Motor neuron (in vitro differentiated cells): ENCODE measurements around the gene CCDC121. TPM values are rescaled to one million over a fixed set of nuclear protein-coding genes. Genes with fewer than 3 reads are reported as not detected.
"Not testable (repeated sequence)": the region's sequence is repeated elsewhere in the genome, so short reads cannot be mapped to it uniquely, and the experiment has no call there.

Experiments
- ATAC-seq, 8 experiments: fragments of 200-7000 bp; cut with Tn5 transposase; replicated peaks in 6 of 8; 2 replicates each; pipeline ENCODE4 v1.8.0; 2021; ENCODE audit warnings: mild to moderate bottlenecking in 8 of 8, moderate library complexity in 8 of 8
- H3K27ac ChIP-seq, 2 donors: fragments of 250-450 bp; sonication (Bioruptor Pico); 2 replicates each; pipeline ENCODE4 v1.9.0; 2021; ENCODE audit warnings: antibody characterized with exemption in 2 of 2, mild to moderate bottlenecking in 2 of 2, moderate library complexity in 1 of 2
- H3K4me1 ChIP-seq, 2 donors: fragments of 250-450 bp; sonication (Bioruptor Pico); replicated peaks in 1 of 2; 2 replicates each; pipeline ENCODE4 v1.6.1; 2021; ENCODE audit warnings: antibody characterized with exemption in 2 of 2, mild to moderate bottlenecking in 2 of 2, moderate library complexity in 1 of 2
- H3K4me3 ChIP-seq, 5 donors: fragments of 250-450 bp; sonication (Bioruptor Pico); 2 replicates each; pipeline ENCODE4 v1.9.0; 2021; ENCODE audit warnings: antibody characterized with exemption in 5 of 5, mild to moderate bottlenecking in 5 of 5, moderate library complexity in 4 of 5
- WGBS, 10 experiments: fragments of 450-650 bp; shearing (Covaris generic); methylation state at CpG; one replicate each; pipeline ENCODE4 v1.0.0; 2022; 5-methylcytosine and 5-hydroxymethylcytosine counted together
- in situ Hi-C, 9 experiments: fragments of 400-800 bp; cut with MboI; loops; one replicate each; pipeline ENCODE4 v1.15.0; 2021; ENCODE audit warnings: low sequenced_read_pairs in 9 of 9, low pct_unique_long_range_greater_than_20kb in 2 of 9; ENCODE audit not compliant: unreplicated experiment in 9 of 9
- total RNA-seq, 8 experiments: library from RNA; unstranded; fragments of 300-600 nt; gene quantifications; 2 replicates each; pipeline versions ENCODE4 v1.2.3 to v1.2.4, GENCODE V29; 2022

The CCDC121 gene
- total RNA-seq, 8 experiments from 2014 or later: 2.4 to 18.5 (median 6.5) TPM

DNA sequence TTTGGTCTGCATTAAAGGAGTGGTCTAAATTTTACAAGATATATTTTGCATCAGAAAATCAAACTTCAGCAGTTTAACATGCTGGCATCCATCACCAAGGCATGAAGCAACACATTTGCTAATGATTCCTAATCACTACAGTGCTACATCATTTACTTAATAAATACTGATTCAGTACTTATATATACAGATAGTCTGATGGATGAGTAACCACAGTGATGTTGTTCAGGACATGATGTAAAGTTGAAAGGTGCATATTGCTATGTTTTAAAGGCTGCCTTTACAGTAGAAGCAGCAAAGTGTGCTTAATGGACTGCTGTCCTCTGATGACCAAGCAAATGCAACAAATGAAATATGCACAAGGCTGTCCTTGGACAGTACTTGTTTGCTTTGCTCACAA, 23.5 kb upstream of the CCDC121 start:
- Histone ChIP-seq H3K4me1 (no peaks in the 10 kb centered on the region), H3K27ac (no peak overlapping the region), H3K4me3 (no peak overlapping the region)
- in situ Hi-C loops: no loop called here
- ATAC-seq: no peak

DNA sequence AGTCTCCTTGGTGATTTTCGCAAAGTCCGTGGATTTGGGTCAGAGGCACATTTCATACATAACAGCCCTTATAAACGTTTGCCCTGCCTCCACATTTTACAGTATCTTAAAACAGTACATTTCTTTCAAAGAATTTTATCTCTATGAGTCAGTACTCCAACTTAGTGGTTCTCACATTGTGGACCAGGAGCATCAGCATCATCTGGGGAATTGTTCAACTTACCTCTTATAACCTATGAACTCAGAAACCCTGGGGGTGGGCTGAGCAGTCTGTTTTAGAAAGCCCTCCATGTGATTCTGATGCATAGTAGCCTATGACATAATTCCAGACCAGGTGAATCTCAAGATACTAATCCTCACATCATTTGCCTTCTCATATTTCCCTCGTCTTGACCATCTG, 22.2 kb upstream of the CCDC121 start:
- in situ Hi-C loops: no loop called here
- Histone ChIP-seq H3K4me1 (no peaks in the 10 kb centered on the region), H3K27ac (no peak overlapping the region), H3K4me3 (no peak overlapping the region)
- ATAC-seq: no peak
- 23 to 100% (median 74%) methylated on average over 1 to 4 of the region's 4 CpGs for WGBS, 10 experiments

DNA sequence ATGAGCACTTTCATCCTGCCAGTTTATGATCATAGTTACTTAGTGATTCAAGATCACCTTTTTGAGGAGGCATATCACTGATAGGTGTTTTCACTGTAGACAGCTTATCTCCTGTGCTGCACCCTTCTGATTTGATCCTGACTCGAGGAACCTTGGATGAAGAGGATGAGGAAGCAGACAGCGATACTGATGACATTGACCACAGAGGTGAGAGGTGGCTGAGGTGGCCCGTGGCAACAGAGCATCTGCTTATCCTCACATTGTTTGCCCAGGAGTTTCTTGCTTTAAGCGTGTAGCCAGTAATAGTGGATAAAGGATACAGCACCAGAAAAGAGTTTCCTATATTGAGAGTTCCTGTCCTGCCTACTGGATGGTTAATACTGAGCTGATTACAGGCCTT, 18.9 kb upstream of the CCDC121 start:
- H3K27ac ChIP-seq: no peak overlapping the region
- in situ Hi-C loops: no loop called here
- H3K4me3 ChIP-seq: no peak overlapping the region
- 60 to 100% (median 90%) methylated on average over 1 to 4 of the region's 4 CpGs; no CpG with 5 or more reads in 2 of the 10 experiments for WGBS, 10 experiments
- no peak for ATAC-seq
- H3K4me1 ChIP-seq: no peaks in the 10 kb centered on the region

DNA sequence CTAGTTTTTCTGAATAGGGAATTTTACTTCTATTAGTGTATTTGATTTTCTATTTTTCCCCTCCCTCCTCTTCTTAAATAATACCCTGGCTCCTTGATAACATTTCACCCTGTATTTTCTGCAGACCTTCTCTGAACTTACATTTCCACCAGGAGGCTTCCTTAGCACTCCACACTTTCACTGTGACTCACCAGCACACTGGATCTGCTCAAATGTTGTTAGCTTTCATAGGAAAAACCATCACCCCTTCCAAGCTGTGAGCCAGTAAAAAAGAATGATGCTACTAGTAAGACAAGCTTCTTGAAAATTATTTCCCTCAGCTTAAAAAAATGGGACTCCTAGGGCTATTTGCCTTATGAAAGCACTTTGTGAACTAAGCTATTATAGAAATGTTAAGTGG, 18.5 kb upstream of the CCDC121 start:
- Histone ChIP-seq H3K4me1 (no peaks in the 10 kb centered on the region), H3K4me3 (no peak overlapping the region), H3K27ac (no peak overlapping the region)
- in situ Hi-C loops: no loop called here
- no peak for ATAC-seq

DNA sequence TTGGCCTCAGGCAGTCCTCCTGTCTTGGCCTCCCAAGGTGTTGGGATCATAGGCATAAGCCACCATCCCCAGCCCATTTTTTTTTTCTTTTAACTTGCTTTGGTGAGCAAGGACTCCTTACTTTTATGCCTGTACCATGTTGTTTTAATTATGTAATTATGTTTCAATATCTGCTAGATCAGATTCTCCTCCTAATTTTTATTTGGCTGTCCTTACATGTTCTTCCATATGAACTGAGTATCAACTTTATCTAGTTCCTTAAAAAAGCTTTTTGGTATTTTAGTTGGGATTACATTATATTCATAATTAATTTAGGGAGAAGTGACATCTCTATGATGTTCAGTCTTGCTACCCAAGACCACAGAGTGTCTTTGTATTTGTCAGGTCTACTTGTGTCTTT, 16.4 kb upstream of the CCDC121 start:
- ATAC-seq: no peak
- Histone ChIP-seq H3K4me3 (no peak overlapping the region), H3K4me1 (no peaks in the 10 kb centered on the region), H3K27ac (no peak overlapping the region)
- in situ Hi-C loops: no loop called here

DNA sequence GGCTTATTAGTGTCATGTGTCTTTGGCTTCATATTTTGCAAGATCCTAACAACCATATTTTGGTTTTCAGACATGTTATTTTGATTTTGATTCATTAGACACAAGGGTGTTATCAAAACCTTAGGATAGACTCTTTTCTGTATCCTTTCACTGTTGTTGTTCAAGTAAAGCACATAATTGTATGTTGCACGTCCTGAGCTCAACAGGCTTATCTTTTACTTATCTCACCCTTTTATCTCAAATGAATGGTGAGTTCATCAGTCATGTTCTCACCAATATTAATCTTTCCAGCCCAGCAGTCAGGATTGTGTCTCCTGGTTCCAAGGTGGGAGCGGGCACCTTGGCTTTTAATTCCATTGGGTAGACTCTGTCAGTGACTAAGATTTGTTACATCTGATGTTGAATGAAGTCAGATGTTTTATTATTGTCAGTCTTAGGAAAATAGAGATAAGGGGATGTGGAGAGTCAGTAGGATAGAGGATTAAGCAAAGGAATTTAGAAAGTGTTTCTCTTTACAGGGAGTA, 12.0 kb upstream of the CCDC121 start:
- in situ Hi-C loops: no loop called here
- no peak for ATAC-seq
- no peak overlapping the region for H3K4me3 ChIP-seq
- no peaks in the 10 kb centered on the region for H3K4me1 ChIP-seq
- no peak overlapping the region for H3K27ac ChIP-seq
- WGBS, 10 experiments: 57 to 100% (median 100%) methylated on average over 1 to 2 of the region's 2 CpGs; no CpG with 5 or more reads in 1 of the 10 experiments

DNA sequence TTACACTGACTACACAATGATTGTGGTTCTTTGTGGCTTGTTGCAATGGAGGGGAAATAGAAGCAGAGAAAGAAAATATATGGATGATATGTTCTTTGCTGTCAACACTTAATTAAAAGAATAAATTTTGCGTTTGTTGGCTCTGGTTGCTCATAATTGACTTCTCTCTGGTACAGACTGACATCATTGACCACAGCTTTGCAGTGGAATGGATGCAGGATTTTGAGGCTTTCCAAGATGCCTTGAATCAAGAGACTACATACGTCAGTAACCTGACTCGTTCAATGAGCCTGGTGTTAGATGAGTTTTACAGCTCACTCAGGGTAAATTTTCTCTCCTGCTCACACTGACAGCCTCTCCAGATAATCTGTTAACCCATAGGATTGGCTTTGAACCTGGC, 9.9 kb upstream of the CCDC121 start:
- ATAC-seq: no peak
- no peak overlapping the region for H3K27ac ChIP-seq
- WGBS, 10 experiments: 0 to 100% (median 63%) methylated on average over 1 to 3 of the region's 3 CpGs; no CpG with 5 or more reads in 2 of the 10 experiments
- in situ Hi-C loops: no loop called here
- H3K4me1 ChIP-seq: no peaks in the 10 kb centered on the region
- H3K4me3 ChIP-seq: no peak overlapping the region

DNA sequence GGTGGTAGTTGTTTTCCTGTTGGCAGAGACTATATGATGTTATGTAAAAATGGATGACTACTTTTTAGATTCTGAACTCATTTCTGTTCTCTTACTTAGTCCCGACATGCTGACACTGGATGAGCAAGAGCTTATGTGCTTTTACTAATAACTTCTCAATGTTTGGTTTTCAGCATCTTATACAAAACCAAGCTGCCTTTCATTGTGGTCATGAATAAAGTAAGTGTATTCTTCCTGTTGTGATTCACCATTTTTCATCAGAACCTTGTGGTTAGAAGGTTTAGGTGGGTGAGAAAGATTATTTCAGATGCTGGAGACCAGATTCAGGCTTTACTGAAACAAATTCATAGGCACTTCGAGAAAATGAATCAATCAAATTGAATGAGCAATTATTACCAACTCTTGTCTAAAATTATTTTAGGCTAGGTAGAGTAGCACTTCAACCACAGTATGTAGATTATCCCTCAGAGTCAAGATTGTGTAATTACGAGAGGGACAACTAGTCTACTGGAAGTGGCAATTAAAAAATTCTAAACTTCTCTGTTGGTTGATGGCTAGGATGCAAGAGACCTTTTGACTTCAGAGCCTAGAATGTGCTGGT, 9.3 kb upstream of the CCDC121 start:
- WGBS, 10 experiments: 6 to 100% (median 89%) methylated on average over 1 to 3 of the region's 3 CpGs
- in situ Hi-C loops: no loop called here
- ATAC-seq: no peak

DNA sequence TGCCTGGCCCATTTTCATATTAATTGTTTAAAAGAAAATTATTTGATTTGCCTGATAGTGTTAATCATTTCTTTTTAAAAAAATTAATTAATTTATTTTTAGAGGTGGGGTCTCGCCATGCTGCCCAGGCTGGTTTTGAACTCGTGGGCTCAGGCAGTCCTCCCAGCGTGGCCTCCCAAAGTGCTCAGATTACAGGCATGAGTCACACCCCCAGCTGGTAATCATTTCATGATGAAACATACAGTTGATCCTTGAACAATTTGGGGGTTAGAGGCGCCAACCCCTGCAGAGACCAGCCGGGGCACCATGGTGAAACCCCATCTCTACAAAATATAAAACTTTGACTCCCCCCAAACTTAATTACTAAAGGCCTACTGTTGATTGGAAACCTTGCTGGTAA, 8.0 kb upstream of the CCDC121 start:
- no peak overlapping the region for H3K4me3 ChIP-seq
- ATAC-seq: no peak
- H3K27ac ChIP-seq: no peak overlapping the region
- in situ Hi-C loops: no loop called here
- no peaks in the 10 kb centered on the region for H3K4me1 ChIP-seq
- 89 to 100% (median 93%) methylated on average over 2 to 5 of the region's 5 CpGs; no CpG with 5 or more reads in 4 of the 10 experiments for WGBS, 10 experiments

More for the DNA sequence above, 9.3 kb upstream of the CCDC121 start:
- Histone ChIP-seq H3K4me1 (no peaks in the 10 kb centered on the region), H3K4me3 (no peak overlapping the region), H3K27ac (no peak overlapping the region)

DNA sequence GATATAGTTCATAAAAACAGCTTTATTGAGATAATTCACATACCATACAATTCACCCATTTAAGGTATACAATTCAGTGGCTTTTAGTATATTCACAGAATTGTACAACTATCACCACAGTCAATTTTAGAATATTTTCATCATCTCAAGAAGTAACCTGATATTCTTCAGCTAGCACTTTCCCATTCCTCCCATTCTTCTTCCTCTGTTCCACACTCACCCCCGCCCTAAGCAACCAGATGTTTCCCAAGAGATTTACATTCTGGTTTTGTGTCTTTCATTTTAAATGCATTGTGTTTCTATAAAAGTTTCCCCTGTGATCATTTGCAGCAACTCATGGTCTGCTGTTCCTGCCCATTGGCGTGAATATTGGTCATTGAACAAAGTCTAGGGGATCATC, 5.5 kb upstream of the CCDC121 start:
- in situ Hi-C loops: no loop called here
- peaks cover 4 to 5% of the 10 kb centered on the region in 2 donors for H3K4me1 ChIP-seq
- peak in 2 of 8 experiments; percentile 71 to 76 for ATAC-seq
- WGBS, 10 experiments: 50 to 100% (median 100%) methylated on average over 1 to 2 of the region's 2 CpGs
- no peak overlapping the region for H3K4me3 ChIP-seq
- H3K27ac ChIP-seq: no peak overlapping the region

DNA sequence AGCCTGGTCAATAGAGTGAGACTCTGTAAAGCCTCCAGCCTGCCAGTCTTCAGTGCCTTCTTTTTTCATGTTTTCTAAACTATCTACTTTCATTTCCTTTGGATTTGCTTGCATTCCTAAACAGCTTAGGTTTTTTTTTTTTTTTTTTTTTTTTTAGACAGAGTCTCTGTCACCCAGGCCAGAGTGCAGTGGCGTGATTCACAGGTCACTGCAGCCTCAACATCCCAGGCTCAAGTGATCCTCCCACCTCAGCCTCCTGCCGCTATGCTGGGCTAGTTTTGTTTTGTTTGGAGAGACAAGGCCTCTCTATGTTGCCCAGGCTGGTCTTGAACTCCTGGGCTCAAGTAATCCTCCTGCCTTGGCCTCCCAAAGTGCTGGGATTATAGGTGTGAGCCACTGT, 1.4 kb upstream of the CCDC121 start:
- ATAC-seq, in situ Hi-C loops, H3K4me3 ChIP-seq, H3K27ac ChIP-seq: not testable (repeated sequence)
- WGBS, 10 experiments: 91 to 100% (median 100%) methylated on average over 1 to 2 of the region's 2 CpGs; no CpG with 5 or more reads in 2 of the 10 experiments
- H3K4me1 ChIP-seq: peaks cover 17% of the 10 kb centered on the region in 2 donors

DNA sequence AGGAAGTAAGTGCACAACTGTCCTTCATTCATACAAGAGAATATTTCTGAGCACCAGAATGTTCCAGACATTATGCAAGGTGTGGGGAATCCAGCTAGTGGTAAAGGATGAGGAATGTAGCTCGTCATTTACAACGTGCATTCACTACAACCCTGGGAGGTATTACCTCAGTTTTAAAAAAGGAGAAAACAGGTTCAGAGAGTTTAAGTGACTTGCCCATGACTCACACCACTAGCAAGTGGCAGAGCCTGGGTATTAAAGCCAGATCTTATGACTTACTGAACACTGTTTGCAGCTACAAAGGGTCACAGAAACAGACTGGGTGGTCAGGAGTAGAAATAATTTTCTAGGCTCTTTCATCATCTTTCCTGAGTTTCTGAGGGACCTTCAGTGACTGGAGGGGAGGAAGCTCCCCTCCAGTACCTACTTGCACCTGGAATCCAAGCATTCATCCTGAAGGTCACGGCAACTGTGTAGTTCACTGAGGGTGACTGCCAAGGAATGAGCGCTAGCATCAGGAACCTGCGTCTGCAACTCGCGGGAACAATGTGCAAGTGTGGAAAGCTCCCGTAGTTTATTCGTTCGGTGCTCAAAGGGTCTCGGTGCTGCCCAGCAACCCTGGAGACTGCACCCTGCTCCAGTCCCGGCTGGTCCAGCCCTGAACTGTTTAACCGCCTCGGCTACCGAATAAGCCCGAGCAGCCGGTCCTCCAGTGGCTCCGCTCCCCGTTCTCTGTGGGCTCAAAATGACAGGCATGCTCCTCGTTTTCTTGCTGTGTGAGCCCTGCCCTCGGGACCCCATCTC, 647 bp downstream of the CCDC121 start:
- in situ Hi-C loops: no loop called here
- Histone ChIP-seq H3K4me1 (peaks cover 17% of the 10 kb centered on the region in 2 donors), H3K27ac (peak overlapping the region; percentile 48 to 67), H3K4me3 (peak overlapping the region; percentile 71 to 96 (median 81))
- WGBS, 10 experiments: 0 to 16% (median 8%) methylated on average over 2 to 3 of the region's 21 CpGs; no CpG with 5 or more reads in 5 of the 10 experiments
- ATAC-seq: peak; percentile 57 to 80 (median 74)

DNA sequence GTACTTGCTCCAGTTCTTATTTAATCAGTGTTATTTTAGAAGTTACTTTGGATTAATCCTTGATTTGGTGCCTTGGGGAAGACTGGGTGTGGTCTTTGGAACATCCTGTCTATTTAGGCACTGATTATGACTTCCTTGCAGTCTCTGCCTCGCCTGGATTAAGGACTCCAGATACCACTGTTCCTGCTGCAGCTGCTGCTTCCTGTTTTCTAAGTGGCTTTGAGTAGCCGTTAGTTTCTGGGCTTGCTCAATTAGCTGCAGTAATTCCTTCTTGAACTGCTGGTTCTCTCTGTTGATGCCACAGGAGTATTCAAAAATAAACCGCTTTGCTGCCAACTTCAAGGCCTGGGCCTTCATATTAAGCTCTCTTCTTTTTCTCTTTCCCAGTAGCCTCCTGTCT, 1.9 kb downstream of the CCDC121 start:
- ATAC-seq: not testable (repeated sequence)

More for the DNA sequence above, 1.9 kb downstream of the CCDC121 start:
- peaks cover 17 to 21% of the 10 kb centered on the region in 2 donors for H3K4me1 ChIP-seq
- in situ Hi-C loops, H3K27ac ChIP-seq, H3K4me3 ChIP-seq: not testable (repeated sequence)
- WGBS, 10 experiments: 58 to 90% (median 70%) methylated on average over 1 to 2 of the region's 3 CpGs; no CpG with 5 or more reads in 3 of the 10 experiments
